ENCODE measurements around the gene UBA5.
A peak's percentile ranks its signal among the peaks of the same experiment; 100 is the strongest.

The UBA5 gene

DNA sequence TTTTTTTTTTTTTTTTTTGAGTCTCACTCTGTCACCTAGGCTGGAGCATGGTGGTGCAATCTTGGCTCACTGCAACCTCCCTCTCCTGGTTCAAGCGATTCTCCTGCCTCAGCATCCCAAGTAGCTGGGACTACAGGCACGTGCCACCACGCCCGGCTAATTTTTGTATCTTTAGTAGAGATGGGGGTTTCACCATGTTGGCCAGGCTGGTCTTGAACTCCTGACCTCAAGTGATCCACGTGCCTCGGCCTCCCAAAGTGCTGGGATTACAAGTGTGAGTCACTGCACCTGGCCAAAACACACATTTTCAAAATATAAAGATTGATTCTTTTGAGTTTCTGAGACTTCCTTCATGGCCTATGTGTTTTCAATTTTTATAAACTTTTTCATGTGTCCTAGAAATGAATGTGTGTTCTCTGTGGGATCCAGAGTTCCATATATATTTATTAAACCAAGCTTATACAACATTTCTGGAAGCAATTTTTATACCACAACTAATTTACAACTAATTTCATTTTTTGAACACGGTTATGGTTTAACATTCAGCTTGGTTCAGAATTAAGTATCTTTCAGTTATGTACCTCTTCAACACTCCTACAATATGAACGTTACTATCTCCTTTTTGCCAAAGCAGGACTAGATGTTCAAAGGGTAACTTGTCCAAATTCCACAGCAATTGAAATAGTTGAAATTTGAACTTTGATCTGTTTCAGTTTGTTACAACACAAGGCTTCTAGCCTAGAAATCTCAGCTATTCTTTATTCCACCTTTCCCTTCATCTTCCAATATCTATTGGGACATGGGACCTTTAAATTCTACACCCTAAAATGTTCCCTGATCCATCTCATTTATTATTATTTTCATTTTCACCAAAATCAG, 2.0 kb upstream of the UBA5 start:
- H3K4me3 ChIP-seq (ENCODE audit: low read depth, low read length) = peak overlapping the region; percentile 68
- DNase-seq (ENCODE audit: low read depth) = no peak
- in situ Hi-C loops (cut with HindIII; ENCODE audit: low sequenced_read_pairs) = no loop called here
- TF ChIP-seq, protein P1, sequence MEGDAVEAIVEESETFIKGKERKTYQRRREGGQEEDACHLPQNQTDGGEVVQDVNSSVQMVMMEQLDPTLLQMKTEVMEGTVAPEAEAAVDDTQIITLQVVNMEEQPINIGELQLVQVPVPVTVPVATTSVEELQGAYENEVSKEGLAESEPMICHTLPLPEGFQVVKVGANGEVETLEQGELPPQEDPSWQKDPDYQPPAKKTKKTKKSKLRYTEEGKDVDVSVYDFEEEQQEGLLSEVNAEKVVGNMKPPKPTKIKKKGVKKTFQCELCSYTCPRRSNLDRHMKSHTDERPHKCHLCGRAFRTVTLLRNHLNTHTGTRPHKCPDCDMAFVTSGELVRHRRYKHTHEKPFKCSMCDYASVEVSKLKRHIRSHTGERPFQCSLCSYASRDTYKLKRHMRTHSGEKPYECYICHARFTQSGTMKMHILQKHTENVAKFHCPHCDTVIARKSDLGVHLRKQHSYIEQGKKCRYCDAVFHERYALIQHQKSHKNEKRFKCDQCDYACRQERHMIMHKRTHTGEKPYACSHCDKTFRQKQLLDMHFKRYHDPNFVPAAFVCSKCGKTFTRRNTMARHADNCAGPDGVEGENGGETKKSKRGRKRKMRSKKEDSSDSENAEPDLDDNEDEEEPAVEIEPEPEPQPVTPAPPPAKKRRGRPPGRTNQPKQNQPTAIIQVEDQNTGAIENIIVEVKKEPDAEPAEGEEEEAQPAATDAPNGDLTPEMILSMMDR (IDR thresholded peaks at IDR 0.05; ENCODE audit: low read depth, low read length, missing control alignments) = no peak

DNA sequence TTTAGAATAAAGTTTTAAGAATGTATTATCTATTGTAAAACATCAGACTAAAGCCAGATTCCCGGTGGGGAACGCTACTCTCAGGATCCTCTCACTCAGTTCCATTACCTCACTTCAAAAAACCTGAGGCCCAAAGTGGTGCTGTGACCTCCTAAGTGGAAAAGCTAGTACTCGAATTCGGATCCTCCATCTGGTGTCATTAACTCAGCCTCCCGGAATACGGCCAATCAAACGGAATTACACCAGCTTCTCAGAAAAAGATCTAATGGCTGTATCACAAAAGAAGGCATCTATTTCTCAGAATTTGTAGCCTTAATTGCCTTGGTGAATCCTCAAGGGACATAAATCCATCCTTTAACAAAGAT, 1.1 kb upstream of the UBA5 start:
- TF ChIP-seq, protein P1 (IDR thresholded peaks at IDR 0.05; ENCODE audit: low read depth, low read length, missing control alignments) = no peak
- H3K4me3 ChIP-seq (ENCODE audit: low read depth, low read length) = peak overlapping the region; percentile 68
- DNase-seq (ENCODE audit: low read depth) = no peak
- in situ Hi-C loops (cut with HindIII; ENCODE audit: low sequenced_read_pairs) = no loop called here

DNA sequence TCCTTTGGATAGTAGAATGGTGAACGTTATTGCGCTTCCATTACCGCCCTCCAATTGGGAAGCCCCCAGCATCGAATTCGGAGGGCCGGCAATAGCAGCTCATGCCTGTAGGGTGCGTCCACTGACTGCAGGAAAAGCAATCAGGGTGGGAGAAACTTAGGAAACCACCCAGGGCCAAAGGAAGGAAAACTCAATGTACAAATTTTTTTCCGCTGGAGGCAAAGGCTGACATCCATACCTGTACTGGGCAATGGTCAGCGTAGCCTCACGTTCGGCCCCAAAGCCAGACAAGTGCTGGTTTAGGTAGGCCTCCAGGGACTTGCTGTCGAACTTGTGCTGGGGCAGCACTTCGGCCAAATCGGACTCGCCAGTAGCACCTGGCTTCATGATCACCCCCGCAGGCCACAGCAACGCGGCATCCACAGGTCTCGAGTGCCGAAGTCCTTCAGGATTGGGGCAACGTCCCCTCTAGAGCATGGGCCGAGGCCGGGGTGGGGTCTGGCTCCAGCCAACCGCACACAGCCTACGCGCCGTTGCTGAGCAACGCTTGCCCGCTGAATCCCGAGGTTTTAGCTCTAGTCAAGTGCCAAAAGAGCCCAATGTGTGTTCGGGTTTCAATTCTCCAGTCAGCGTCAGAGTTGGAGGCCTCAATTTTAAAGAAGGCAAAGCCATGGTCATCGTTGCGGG, 621 bp upstream of the UBA5 start, which contains the start of gene ACAD11:
Gene ACAD11 (minus strand): TSS at position 445 of the 687 bp plus-strand sequence. CDS start 58 bp downstream, at position 387.
- in situ Hi-C loops (cut with HindIII; ENCODE audit: low sequenced_read_pairs) = no loop called here
- H3K4me3 ChIP-seq (ENCODE audit: low read depth, low read length) = peak within 1 kb of the TSS; percentile 68
- no peak for DNase-seq (ENCODE audit: low read depth)
- TF ChIP-seq, protein P1 (IDR thresholded peaks at IDR 0.05; ENCODE audit: low read depth, low read length, missing control alignments) = peak; percentile 83

DNA sequence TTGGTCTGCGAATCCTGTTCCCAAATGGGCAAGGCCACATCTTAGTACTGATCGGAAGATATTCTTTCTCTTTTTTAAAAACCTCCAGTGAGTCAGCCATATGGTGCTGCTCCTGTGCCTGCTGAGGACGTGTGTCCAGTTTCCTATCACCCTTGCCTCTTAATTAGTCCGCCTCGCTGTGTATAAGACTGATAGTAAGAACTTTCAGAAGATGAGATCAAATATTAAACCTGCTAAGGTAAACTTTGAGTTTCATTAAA, 612 bp downstream of the UBA5 start:
- peak overlapping the region; percentile 68 for H3K4me3 ChIP-seq (ENCODE audit: low read depth, low read length)
- in situ Hi-C loops (cut with HindIII; ENCODE audit: low sequenced_read_pairs) = no loop called here
- TF ChIP-seq, protein P1 (IDR thresholded peaks at IDR 0.05; ENCODE audit: low read depth, low read length, missing control alignments) = no peak
- no peak for DNase-seq (ENCODE audit: low read depth)

DNA sequence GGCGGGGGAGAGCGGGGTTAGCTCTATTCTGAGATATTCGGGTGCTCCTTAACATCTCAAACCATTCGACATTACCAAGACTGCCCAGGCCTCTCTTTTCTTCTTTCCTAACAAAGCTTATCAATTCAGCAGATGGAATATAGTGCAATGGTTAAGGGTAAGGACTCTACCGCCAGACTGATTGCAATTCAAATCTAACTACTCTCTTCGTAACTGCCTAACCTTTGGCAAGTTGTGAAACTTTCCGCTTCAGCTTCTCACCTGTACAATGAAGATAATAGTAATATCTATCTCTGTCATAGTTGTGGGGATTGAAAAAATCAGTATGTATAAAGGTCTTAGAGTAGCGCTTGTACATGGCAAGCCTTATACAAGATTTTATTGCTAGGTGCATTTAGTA, 972 bp downstream of the UBA5 start:
- in situ Hi-C loops (cut with HindIII; ENCODE audit: low sequenced_read_pairs) = no loop called here
- DNase-seq (ENCODE audit: low read depth) = no peak
- H3K4me3 ChIP-seq (ENCODE audit: low read depth, low read length) = peak overlapping the region; percentile 68
- TF ChIP-seq, protein P1 (IDR thresholded peaks at IDR 0.05; ENCODE audit: low read depth, low read length, missing control alignments) = no peak

DNA sequence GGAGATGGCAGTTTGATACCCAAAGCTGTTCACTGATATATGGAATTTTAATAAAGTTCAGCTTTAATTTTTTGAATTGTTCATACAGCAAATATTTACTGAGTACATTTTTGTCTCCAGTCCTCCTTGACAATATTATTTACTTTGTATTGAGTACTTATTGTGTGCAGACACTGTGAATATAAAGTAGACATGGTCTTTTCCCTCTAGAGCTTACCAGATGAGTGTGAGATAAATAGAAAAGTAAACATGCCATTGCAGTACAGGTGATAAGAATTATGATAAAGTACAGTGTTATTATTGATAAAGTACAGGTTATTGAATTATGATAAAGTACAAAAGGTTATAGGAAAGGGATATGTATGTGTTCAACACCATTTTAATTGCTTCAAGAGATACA, 2.1 kb downstream of the UBA5 start:
- TF ChIP-seq, protein P1 (IDR thresholded peaks at IDR 0.05; ENCODE audit: low read depth, low read length, missing control alignments) = no peak
- DNase-seq (ENCODE audit: low read depth) = no peak
- no peak overlapping the region for H3K4me3 ChIP-seq (ENCODE audit: low read depth, low read length)
- in situ Hi-C loops (cut with HindIII; ENCODE audit: low sequenced_read_pairs) = no loop called here
